Medulla oblongata (tissue), 1 donor: ENCODE results near the gene USF1.
A peak's percentile ranks its signal among the peaks of the same experiment; 100 is the strongest.
"Not testable (repeated sequence)": the region's sequence is repeated elsewhere in the genome, so short reads cannot be mapped to it uniquely, and the experiment has no call there.

Experiments used
- DNase-seq: peaks from one replicate; pipeline ENCODE4 v3.0.0-alpha.2; 2015; ENCODE audit errors: extremely low spot score

Gene USF1

DNA sequence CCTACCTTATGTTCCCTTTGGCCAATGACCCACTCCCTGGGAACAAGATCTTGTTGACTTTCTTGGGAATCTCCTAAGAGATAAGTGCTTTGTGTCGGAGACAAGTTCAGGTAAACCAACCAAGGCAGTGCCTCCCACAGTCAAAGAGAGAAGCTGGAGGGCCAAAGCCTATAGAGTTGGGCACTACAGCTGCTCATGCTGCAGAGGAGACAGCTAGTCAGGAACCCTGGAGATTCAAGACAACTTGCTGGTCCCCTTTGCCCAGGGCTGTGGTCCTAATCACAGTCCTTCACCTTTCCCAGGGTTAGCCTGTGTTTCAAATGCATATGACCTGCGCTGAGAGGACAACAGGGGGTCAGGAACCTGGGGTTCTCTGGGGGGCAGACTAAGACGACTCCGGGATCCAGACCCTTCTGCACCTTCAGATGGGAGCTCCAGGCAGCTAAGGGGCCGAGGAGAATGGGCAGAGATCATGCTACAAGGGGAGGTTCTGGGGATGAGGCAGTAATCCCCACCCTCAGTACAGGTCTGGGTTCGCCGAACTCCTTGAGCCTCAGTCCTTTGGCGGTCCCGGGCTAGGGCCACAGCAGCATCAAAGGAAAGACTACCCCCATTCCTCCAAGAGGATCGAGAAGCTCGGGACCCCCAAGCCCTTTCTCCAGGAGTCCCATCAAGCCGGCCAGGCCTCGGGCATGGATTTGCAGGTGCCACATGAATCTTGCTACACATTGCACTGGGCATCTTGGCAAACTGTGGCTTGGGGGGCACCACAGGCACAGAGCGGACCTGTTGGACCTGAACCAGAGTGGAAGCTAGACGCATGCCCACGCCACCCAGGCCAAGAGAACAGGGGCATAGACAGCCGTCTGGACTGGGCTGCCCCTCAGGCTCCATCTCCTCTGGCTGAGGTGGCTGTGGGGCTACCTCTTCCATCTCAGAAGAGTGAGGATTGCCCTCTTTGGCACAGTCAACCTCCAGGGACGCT lies 2.0 kb upstream of the USF1 start:
- no peak for DNase-seq

DNA sequence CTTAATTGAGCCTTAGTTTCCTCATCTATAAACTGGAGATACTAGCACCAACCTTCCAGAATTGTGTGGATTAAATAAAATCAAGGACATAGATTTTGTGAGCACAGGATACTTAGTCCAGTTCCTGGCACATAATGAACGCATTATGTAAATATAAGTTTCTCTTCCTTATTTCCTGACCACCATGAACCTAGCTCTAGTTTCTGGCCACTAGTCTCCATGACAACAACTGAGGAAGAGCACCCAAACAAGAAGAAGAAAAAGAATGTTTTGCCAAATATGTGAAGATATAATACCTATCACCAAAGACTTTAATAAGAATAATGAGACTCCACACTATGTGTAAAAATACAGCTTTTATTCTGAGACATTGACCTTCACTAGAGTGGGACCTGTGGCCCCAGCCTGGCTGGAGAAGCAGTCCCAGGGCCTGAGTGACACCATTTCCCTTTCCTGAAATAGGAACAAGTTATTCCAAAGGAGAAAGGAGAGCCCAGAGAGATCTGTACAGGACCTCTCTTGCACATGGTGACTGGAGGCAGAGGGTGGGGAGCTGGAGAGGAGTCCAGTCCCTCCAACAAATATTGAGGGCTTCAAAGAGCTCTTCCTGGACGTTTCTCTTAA lies 940 bp upstream of the USF1 start:
- peak; percentile 59 for DNase-seq

DNA sequence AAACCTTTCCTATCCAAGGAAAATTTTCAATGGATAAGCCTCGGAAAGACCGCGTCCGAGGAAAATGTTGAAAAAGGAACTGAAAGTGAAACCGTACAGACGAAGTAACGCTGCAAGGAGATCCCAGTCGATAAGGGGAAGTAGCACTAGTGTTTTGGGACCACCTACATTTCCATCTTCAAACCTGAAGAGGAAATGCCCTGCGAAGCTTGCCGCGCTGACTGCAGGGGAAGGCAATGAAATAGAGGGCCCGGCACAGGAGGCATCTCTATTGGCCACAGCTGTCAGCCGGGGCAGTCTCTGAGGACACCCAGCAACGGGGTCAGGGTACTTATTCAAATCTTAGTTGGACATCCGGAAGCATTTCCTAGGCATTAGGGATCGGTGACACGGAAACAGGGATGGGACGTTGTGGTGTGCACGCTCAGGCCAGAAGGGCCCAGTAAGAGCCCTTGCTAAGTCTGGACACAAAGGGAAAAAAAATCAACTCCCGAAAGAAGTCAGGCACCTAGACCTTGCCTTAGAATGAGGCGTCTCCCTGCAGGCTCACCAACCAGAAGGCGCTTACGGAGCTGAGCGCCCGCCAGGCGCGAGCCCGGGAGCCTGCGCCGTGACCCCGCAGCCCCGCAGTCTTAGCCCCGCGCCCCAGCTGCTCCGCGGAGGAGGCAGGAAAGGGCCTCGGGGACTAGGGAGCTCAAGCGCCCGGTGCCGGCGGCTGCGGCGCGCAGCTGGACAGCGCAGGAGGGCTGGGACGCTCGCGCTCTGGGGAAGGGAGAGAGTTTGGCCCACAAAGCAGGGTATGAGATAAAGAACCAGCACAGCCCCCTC lies 655 bp downstream of the USF1 start:
- DNase-seq: peak; percentile 84

DNA sequence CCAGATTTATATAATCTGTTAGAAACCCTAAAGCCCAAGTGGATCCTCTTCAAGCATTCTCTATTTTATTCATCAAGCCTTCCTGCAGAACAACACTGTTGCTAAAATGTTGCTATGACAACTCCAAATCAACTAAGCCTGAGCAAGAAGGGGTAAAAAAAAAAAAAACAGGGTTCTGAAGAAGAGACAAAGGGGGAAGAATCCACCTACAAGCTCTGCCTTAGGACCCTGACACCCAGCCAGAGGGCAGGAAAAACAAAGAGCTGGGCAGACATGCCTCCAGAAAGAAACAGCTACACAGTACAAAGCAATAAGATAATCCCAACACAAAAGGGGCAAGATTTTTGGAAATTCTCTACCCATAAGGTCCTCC lies 1.3 kb downstream of the USF1 start:
- DNase-seq: no peak

DNA sequence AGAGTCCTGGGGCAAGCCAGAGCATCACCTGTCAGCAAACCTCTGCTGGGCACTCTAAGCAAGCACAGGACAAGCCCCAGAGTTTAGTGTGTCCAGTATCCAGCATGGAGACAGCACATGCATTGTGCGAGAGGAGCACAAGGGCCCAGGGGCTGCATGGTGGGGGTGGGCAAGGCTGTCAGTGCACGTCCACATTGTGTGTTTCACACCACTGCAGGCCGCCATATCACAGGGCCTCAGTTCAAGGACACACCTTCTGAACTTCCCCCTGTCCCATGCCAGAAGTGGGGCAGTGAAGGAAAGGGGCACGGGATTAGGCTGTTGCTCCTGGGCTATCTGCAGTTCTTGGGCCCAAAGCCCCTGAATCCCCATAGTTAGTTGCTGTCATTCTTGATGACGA lies 6.2 kb downstream of the USF1 start:
- no peak for DNase-seq

DNA sequence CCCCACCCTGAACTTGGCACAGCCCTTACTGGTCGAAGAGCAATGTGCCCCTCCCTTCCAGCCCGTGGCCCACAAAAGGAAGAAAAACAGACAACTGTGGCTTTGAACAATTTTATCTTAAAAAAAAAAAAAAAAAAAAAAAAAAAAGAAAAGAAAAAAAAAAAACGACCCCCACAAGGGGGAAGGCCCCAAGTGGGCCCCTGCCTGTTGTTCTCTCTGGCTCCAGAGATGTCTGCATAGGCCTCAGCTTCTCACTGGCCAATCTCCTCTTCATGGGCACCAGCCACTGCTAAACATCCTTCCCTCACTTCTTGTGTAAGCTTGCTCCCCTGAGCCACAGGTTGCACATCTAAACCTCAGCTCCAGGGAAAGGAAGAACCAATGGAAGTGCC lies 6.6 kb downstream of the USF1 start:
- DNase-seq: no peak

DNA sequence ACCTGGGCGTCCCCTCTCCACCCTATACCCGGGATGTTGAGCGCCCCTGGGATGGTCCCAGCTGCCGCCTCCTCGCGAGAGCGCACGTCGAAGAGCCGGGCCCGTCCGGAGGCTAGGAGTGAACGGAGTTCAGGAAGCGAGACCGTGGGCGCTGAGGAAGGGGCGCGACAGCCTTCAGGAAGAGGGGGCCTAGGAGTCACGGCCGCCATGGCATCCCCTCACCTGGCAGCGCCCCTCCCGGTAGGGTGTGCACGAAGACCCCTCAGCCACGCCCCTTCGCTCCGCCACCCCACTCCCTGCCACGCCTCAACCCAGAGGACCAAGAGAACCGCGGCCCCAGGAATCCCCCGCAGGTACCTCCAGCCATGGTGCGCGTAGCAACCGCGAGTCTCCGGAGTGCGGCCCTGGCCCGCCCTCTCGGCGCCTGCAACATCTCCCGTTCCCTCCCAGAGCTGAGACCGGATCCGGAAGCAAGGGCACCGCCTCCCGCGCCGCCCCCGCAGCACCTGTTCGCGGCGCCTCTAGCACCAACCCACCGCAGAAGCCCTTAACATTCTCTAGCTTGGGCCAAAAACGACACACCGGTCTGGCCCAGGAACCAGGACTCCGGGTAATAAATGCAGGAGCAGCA lies 7.1 kb downstream of the USF1 start, which contains the start of gene TSTD1:
Gene TSTD1, minus strand, starts transcription at position 442 of the 631 bp plus-strand sequence. Its CDS starts 75 bp downstream, at position 367.
- DNase-seq: no peak

DNA sequence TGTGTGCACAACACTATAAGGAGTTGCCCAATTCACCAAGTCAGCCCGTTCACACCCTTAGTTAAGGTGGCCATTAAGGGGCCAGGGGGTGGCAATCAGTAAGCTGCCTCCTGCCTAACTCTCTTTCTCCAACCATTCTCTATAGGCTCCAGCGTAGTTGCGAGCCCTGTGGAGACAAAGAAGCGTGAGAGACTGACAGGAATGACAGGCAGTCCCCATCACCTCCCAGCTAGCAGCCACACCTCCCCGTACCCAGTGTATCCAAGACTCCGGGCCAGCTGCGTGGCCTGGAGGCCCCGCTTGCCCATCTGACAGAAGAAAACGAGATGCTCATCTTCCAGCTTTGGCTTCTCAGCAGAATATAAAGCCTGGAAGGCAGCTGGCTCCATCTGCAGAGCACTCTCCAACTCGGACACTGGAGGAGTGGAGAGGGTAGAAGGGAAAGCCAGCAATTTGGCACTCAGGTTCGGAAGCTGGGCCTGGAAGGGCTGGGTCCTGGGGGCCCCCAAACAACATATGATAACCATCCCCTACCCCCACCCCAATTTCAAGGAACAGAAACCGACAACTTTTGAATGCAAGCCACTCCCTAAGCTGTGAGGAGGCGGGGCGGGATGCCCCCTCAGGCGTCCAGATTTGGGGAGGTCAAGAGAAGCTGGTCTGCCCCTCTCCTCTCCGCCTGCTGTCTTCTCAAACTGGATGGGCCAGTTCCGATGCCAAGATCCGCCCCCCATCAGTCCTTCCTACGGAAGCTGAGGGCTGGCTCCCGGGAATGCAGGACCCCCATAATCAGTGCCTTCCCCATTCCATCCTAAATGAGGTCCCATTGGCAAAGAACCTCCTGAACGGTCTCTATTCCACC lies 7.9 kb downstream of the USF1 start:
- no peak for DNase-seq

DNA sequence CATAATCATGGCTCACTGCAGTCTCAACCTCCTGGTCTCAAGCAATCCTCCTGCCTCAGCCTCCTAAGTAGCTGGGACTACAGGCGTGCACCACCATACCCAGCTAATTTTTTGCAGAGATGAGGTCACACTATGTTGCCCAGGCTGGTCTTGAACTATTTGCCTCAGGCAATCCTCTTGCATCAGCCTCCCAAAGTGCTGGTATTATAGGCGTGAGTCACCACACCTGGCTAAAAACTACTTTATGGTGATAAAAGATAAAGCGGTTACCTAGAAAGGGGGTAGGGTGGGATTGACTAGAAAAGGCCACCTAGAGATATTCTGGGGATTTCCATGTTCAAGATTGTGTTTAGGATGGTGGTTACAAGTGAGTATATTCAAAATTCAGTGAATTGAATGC lies 12.0 kb downstream of the USF1 start:
- no peak for DNase-seq

DNA sequence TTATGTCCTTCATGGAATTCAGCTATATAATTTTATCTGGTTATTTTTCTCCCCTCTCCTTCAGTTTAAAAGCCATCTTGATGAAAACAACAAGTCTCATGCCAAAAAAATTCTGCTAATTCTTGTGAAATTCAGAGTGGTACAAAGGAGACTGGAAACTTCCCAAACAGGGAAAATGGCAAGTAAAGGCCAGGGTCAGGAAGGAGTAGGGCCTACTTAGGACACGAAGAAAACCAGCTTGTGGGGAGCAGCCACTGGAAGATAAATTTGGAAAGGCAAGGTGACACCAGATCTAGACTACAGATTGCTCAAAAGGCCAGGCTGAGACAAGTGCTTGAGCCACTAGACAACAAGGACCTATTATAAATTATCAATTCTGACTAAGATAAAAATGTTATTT lies 13.4 kb downstream of the USF1 start:
- no peak for DNase-seq

DNA sequence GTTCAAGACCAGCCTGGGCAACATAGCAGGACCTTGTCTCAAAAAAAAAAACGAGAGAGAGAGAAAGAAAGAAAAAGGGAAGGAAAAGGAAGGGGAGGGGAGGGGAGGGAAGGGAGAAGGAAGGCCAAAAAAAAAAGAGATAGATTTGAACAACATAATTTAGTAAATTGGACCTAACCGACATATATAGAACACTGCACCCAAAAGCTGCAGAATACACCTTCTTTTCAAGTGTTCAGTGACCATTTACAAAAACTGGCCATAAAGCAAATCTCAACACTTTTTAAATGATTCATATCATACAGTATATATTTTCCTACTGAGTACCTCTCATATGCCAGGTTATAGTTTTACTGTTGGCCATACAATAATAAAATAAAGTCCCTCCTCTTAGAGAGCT lies 13.9 kb downstream of the USF1 start:
- no peak for DNase-seq

DNA sequence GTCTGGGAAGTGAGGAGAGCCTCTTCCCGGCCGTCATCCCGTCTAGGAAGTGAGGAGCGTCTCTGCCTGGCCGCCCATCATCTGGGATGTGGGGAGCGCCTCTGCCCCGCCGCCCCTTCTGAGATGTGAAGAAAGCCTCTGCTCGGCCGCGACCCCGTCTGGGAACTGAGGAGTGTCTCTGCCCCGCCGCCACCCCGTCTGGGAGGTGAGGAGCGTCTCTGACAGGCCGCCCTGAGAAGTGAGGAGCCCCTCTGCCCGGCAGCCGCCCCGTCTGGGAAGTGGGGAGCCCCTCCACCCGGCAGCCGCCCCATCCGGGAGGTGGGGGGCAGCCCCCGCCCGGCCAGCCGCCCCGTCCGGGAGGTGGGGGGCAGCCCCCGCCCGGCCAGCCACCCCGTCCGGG lies 16.3 kb downstream of the USF1 start:
- DNase-seq: not testable (repeated sequence)

DNA sequence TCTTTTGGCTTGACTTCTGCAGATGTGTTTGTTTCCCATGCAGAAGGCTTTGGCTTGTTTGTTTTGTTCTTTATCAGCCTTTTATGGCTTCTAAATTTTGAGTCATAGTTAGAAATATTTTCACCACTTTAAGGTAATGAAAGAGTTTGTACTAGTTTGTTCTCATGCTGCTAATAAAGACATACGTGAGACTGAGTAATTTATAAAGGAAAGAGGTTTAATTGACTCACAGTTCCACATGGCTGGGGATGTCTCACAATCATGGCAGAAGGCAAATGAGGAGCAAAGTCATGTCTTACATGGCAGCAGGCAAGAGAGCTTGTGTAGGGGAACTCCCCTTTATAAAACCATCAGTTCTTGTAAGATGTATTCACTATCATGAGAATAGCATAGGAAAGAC lies 18.8 kb downstream of the USF1 start:
- not testable (repeated sequence) for DNase-seq

DNA sequence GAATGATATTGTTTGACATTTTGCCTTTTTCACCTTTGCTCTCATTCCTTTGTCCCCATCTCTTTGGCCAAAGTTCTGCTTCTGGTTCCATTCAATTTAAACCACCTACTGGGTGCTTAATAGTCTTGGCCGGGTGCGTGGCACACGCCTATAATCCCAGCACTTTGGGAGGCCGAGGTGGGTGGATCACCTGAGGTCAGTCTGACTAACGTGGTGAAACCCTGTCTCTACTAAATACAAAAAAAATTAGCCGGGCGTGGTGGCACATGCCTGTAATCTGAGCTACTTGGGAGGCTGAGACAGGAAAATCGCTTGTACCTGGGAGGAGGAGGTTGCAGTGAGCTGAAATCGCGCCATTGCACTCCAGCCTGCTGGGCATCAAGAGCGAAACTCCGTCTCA lies 23.3 kb downstream of the USF1 start:
- not testable (repeated sequence) for DNase-seq

DNA sequence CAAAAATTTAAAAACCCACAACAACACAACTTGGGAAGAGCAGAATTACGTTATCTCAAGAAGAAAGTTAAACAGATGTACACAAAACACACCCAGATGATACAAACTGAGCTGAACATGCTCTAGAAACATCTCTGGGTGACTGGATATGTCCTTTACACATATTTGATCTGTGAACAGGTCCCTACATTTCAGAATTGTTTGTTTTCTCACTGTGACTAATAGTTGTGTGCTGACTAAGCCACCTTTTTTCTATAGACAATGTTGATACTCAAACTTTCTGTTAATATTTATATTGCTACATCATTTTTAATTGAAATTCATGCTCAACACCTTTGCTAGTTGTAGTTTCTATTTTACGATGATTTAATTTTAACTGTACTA lies 23.8 kb downstream of the USF1 start:
- no peak for DNase-seq

DNA sequence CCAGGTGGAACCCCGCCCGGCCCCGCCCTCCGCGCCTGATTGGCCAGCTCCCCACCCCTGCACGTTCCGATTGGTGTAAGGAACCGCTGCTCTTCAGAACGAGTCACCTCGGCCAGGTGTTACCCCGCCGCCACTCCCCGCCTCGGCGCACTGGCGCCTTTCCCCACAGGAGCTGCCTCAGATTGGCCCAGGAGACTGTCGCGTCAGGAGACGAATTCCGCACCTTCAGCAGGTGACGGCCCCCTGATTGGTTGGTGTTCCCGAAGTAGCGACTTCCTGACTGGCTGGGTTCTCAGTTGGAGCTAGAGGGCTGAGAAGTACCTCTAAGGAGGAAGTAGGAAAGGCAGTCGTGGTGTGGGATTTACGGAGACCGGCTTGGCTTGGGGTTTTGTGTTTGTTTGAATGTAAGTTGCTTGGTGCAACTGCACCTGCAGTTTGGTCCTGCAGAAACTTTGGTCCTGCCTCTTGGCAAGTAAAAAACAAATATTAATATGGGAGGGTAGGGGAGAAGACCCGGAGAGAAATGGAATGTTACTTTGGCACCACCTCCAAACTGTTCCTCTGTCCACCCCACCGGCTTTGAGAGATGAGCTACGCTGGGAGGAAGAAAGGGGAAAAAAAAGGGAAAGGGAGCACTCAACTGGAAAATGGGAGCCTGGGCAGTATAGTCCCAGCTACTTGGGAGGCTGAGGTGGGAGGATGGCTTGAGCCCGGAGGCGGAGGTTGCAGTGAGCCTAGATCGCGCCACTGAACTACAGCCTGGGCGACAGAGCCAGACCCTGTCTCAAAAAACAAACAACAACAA lies 24.4 kb downstream of the USF1 start:
- peak; percentile 18 for DNase-seq

DNA sequence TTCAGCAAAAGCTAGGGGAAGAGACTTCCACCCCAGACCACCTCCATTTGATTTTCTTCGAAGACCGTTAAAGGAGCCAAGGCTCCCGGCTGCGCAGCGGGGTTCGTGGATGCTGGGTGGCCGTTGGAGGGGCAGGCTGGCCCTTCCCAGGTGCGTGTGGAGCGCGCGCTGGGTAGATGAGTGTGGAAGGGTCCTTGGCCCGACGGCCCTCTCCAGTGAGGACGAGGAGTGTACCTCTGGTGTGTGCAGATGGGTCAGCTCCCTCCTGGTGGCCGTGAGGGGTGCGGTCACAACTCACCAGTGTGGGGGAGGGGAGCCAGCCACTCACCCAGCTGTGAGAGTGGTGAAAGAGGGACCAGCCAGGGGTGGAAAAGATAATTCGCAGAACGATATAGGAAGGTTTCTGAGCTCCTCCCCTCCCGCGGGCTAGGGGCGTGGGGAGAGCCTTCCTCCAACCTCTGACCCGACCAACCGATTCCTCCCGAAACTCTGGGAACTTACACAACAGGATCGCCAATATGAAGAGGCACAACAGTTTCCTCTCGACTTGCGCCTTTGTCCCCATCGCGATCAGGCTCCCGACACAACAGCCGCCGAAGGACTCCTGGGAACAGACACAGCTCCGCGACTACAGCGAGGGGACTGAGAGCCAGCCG lies 25.1 kb downstream of the USF1 start, which contains the start of gene F11R:
Gene F11R, minus strand, starts transcription at position 644 of the 656 bp plus-strand sequence. Its CDS starts 79 bp downstream, at position 565.
- peak; percentile 7 for DNase-seq

DNA sequence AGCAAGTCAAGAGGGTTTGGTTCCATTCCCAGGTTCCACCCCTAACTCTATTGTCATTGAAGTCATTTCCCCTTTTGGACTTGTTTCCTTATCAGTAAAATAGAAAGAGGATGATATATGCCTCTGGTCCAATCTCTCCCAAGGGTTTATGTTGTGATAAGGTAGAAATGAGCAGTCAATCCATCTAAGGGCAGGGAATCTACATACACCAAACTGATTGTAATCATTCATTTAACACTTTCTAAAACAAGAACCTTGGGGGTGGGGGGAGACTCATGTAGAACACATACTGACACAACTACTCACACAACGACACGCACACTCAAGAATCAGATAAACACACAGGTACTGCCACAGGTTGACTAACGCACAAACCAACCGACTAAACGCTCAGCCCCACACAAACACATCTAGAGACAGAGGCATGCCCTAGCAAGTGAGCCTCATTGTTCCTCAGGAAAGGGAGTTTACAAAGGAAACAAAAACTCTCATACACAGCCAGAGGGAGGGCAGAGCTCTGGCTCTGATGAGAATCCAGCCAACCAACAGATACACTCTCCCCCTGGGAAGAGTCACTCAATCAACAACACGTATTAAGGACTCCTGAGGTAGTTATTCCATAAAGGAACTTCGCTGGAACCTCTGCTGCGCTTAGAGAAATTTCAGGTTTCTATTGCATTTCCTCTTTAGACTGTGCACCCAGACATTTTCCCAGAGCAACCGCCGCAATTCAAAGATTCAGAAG lies 25.9 kb downstream of the USF1 start:
- DNase-seq: peak; percentile 19
